GM18508 (cell line): ENCODE measurements around the gene TEKT3.

Experiments
- ATAC-seq: cut with Tn5 transposase; IDR thresholded peaks from one replicate; pipeline ENCODE4 v1.9.1; 2021; ENCODE audit warnings: moderate number of reproducible peaks; ENCODE audit not compliant: insufficient read depth, unreplicated experiment

Gene TEKT3

GRCh38 chr17:15350777-15351477 lies 9.5 kb upstream of the TEKT3 start:
- no peak for ATAC-seq

GRCh38 chr17:15349119-15349518 lies 7.7 kb upstream of the TEKT3 start:
- no peak for ATAC-seq

- no peak for ATAC-seq
Observed at GRCh38 chr17:15348021-15348420, 6.6 kb upstream of the TEKT3 start.

- no peak for ATAC-seq
Observed at GRCh38 chr17:15346066-15346595, 4.7 kb upstream of the TEKT3 start.

DNA sequence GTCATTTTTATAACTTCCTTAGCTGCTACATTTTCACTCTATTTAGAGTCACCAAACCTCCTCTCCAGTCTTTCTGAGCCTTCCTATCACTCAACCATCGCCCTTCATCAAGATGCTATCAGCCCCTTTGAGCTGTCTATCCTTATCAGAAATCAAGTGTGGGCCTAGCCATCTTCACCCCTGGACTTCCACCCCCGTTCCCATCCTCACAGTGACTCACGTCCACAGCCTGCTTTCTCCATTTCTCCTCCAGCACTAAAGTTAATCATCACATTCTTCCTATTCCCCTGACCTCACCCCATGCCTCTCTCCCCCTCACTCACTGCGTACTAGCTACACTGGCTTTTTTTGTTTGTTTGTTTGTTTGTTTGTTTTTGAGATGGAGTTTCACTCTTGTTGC lies 2.4 kb upstream of the TEKT3 start:
- no peak for ATAC-seq

DNA sequence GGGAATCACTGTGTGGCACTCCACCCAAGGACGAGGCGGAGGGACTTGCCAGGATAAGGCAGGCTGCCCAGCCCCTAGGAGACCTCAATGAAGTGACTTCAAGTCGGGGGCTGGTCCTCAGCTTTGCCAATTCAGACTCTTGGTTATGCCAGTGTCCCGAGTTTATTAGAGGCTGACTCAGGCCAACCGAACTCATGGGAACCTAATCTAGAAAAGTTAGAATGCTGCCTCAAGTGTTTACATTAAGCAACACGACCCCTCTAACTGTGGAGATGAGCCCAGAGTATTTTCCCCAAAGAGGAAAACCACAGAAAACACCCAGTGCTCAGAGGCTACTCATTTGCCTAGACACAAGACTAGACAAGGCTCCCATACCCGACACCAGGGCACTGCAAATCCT lies 1.1 kb upstream of the TEKT3 start:
- no peak for ATAC-seq

- ATAC-seq = no peak
Observed at GRCh38 chr17:15341966-15342365, 569 bp upstream of the TEKT3 start.

GRCh38 chr17:15340966-15341365 lies 431 bp downstream of the TEKT3 start:
- no peak for ATAC-seq

GRCh38 chr17:15335446-15335845 lies 6.0 kb downstream of the TEKT3 start:
- ATAC-seq = no peak

DNA sequence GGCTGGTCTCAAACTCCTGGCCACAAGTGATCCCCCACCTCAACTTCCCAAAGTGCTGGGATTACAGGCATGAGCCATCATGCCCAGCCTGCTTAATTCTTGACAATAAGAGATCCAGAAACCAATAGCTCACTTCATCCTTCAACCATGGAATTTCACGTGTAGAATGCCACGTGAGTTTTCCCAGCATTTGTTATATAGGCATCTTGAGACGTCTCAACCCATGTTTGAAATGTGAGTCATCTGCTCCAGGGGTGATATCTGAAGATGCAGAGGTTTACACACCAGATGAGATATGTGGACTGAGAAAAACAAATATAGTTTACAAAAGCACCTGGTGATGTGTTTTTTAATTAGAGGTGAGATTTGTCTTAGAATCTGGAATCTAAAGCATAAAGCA lies 7.1 kb downstream of the TEKT3 start:
- ATAC-seq = no peak

DNA sequence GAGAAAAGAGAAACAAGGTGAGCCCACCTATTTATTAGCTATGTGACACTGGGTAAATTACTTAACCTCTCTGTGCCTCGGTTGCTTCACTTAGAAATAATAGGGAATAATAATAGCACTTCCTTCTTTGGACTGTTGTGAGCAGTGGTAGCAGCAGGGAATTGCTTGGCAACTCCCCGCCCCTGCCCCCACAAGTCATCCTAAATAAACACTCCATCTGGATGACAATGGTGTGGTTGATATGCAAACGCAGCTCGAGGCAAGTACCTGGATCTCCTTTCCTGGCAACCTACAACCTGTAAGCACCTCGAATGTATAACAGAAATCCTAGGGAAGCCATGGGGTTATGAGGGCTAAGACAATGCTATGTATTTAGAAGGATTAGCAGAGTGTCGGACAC lies 9.1 kb downstream of the TEKT3 start:
- ATAC-seq = no peak

DNA sequence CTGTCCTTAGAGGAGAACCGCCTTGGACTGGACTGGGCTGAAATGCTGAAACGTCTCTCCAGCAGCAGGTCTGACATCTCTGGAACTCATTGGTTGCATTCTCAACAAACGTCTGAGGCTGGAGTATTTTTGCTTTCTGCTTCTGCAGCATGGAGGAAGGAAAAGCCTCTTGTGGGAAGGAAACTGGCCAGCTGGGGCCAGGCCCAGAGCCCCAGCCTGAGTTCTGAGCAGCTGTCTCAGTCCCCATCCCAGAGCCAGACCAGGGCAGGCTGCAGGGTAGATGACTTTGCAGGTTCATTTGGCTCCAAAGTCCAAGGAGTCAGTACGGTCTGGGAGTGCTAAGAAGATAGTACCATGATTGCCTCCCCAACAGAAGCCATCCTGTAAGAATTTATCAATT lies 18.3 kb downstream of the TEKT3 start:
- no peak for ATAC-seq

- no peak for ATAC-seq
Observed at GRCh38 chr17:15321556-15322251, 19.7 kb downstream of the TEKT3 start.

DNA sequence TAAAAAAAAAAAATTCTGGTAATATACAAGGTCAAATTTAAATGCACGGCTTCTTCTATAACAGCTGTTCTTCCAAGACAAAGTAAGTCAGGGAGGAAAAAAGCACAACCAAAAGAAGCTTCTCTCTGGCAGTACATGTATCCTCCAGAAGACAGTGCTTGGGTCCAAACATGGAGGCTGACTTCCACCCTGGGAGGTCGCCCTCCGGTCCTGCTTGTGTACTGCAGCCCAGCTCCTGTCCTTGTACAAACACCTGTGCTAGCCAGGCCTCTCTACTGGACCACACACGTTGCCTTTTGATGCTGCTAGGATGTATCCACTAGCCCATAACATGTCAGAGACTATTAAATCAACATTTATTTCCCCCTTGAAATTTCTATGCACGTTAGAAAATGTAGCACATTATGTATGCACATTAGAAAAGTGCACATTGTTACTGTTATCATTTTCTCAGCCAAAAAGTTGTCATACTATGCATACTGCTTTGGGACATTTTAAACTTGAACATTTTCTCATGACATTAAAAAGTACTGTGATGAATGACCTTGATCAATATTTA lies 21.9 kb downstream of the TEKT3 start:
- no peak for ATAC-seq

GRCh38 chr17:15311996-15312395 lies 29.4 kb downstream of the TEKT3 start:
- ATAC-seq = no peak

DNA sequence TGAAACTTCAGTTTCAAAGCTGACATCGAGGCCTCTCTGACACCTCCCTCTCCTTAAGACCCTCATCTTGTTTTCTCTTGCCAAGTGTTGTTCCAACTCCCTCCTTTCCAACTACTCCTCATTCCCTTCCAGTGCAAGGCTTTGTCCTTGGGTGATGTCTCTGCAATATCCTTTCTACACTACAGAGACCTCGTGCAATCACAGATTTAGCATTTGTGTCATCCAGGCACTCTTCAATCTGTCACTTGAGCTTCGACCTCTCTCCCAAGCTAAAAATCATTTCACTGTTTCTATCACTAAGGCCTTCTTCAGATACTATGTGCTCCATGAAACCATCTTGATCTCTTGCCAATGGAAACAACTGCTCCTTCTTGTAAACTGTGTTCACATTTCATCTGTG lies 31.6 kb downstream of the TEKT3 start:
- ATAC-seq = no peak

DNA sequence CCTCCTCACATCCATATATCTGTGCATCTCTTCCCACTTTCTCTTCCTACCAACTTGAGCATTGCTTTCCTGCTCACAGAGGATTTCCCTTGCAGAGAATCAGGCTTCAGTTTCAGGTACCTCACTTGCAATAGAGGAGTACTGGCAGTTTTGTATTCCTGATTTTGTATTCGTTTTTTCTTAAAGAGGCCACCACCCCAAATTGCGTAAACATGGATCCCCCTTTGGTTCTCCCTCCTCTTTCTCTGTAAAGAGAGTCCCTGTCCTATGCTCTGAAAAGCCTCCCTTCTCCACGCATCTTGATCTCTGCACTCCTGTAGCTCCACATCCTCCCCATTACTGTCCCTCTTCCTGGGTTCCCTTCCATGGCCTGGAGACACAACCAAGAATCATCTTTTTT lies 32.2 kb downstream of the TEKT3 start:
- no peak for ATAC-seq

- no peak for ATAC-seq
Observed at GRCh38 chr17:15308758-15309157, 32.6 kb downstream of the TEKT3 start.

DNA sequence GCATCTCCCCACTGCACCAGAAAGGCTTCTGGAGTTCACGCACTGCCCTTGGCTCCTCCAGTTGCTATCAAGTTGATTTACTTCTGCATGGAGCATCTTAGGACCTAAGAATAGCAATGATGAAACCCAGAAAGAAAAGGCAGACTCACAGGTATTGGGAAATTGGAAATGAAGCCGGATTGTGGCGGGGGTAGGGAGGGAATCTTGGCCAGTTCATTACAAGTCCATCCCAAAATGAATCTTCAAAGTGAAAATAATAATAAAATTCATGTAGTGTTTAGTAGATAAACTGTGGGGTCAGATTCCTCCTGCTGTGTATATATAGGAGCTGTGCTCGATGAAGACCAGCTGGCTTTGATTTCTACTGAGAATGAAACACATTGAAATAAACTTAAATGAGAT lies 33.7 kb downstream of the TEKT3 start:
- ATAC-seq = no peak

DNA sequence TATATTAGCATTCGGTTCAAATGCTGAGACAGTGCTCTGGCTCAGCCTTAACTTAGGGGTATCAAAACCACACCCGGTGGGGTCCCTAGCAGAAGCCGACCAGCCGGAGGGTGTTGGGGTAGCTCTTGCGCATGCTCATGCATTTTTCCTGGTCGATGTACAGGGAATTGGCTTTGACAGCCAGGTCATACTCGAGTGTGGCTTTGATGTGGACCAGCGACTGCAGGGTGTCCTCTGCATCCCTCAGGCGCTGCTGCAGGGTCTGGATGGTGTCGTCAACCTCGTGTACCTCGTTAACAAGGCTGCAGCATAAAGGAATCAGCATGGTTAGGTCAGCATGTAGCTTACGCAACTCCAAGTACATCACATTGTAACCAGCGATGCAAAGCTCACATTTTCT lies 37.5 kb downstream of the TEKT3 start:
- no peak for ATAC-seq

GRCh38 chr17:15303268-15303667 lies 38.1 kb downstream of the TEKT3 start:
- no peak for ATAC-seq

GRCh38 chr17:15301845-15302244 lies 39.6 kb downstream of the TEKT3 start:
- no peak for ATAC-seq
